SU-DHL-6 (cell line): ENCODE measurements around the gene RUBCN.
"Not testable (repeated sequence)": the region's sequence is repeated elsewhere in the genome, so short reads cannot be mapped to it uniquely, and the experiment has no call there.

Experiments
- EZH2phosphoT487 ChIP-seq: fragments of 200-600 bp; sonication (generic), shearing (Covaris generic); conservative IDR thresholded peaks from 2 replicates; pipeline ENCODE4 v1.6.1; 2018; ENCODE audit warnings: mild to moderate bottlenecking, antibody characterized with exemption, low read length, moderate library complexity, mixed read lengths
- TF ChIP-seq, protein P1 (sequence below): fragments of 200-600 bp; sonication (generic); IDR thresholded peaks from one replicate; pipeline ENCODE4 v1.5.1; 2017; ENCODE audit warnings: antibody characterized with exemption, mild to moderate bottlenecking, low read length, moderate library complexity; ENCODE audit not compliant: insufficient read depth, poor library complexity, severe bottlenecking

GRCh38 chr3:197665142-197665491 lies 71.6 kb downstream of the RUBCN start:
- TF ChIP-seq, protein P1, sequence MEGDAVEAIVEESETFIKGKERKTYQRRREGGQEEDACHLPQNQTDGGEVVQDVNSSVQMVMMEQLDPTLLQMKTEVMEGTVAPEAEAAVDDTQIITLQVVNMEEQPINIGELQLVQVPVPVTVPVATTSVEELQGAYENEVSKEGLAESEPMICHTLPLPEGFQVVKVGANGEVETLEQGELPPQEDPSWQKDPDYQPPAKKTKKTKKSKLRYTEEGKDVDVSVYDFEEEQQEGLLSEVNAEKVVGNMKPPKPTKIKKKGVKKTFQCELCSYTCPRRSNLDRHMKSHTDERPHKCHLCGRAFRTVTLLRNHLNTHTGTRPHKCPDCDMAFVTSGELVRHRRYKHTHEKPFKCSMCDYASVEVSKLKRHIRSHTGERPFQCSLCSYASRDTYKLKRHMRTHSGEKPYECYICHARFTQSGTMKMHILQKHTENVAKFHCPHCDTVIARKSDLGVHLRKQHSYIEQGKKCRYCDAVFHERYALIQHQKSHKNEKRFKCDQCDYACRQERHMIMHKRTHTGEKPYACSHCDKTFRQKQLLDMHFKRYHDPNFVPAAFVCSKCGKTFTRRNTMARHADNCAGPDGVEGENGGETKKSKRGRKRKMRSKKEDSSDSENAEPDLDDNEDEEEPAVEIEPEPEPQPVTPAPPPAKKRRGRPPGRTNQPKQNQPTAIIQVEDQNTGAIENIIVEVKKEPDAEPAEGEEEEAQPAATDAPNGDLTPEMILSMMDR = not testable (repeated sequence)
- not testable (repeated sequence) for TF ChIP-seq EZH2phosphoT487
